Ectodermal cell (in vitro differentiated cells): ENCODE data around the gene MINK1.

Source experiments
- H3K27ac ChIP-seq: 2 replicates; pipeline ENCODE4 v1.7.0; 2013; ENCODE audit warnings: mild to moderate bottlenecking, low read depth, low read length; ENCODE audit not compliant: insufficient read depth, poor library complexity, severe bottlenecking
- H3K27me3 ChIP-seq: 2 replicates; pipeline ENCODE4 v1.7.0; 2013; ENCODE audit warnings: mild to moderate bottlenecking, low read length; ENCODE audit not compliant: insufficient read depth, control insufficient read depth, poor library complexity, severe bottlenecking
- H3K36me3 ChIP-seq: one replicate; pipeline ENCODE4 v1.7.0; 2013; ENCODE audit warnings: low read length; ENCODE audit not compliant: control insufficient read depth, insufficient read depth
- H3K4me1 ChIP-seq: one replicate; pipeline ENCODE4 v1.7.0; 2013; ENCODE audit warnings: low read length; ENCODE audit not compliant: control insufficient read depth, insufficient read depth
- H3K4me3 ChIP-seq: 2 replicates; pipeline ENCODE4 v1.7.0; 2013; ENCODE audit warnings: low read depth, low read length, control low read depth; ENCODE audit not compliant: insufficient read depth
- H3K9me3 ChIP-seq: 2 replicates; pipeline ENCODE4 v1.7.0; 2013; ENCODE audit warnings: mild to moderate bottlenecking, low read length, moderate library complexity; ENCODE audit not compliant: control insufficient read depth
- WGBS, 2 experiments: methylation state at CpG; one replicate each; pipeline ENCODE4 v1.1.7; 2013; ENCODE audit warnings: missing lambda C conversion rate in 2 of 2; 5-methylcytosine and 5-hydroxymethylcytosine counted together

The MINK1 gene

DNA sequence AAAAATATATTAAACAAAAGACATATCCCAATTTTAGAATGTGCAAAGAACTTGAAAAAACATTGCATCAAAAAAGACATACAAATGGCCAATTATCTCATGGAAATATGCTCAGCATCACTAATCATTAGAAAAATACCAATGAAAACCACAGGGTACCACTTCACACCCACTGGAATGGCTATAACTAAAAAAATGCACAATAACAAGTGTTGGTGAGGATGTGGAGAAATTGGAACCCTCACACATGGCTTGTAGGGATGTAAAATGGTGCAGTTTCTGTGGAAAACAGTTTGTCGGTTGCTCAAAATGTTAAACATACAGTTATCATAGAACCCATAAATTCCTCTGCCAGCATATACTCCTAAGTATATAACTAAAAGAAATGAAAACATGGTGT is 38.0 kb upstream of the MINK1 start:
- WGBS, 2 experiments = 100% methylated on average over 1 of the region's 1 CpG
- H3K9me3 ChIP-seq = peaks cover 3% of the 10 kb centered on the region
- H3K4me3 ChIP-seq = no peak overlapping the region

DNA sequence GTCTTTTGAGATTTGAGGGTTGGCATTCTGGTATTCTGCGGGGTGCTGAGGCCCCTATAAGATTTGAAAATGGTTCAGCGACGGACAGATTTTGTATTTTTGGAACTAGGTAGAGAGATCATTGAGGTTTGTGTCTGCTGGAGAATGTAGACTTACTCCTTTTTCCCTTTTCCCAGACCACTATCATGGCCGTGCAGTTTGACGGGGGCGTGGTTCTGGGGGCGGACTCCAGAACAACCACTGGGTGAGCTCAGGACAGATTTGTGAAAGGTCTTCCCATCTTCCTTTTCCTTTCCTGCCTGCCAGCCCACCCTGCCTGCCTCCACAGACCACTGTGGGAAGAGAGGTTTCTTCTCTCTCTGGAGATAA is 36.6 kb upstream of the MINK1 start:
- peaks cover 3% of the 10 kb centered on the region for H3K9me3 ChIP-seq
- H3K4me3 ChIP-seq = peak overlapping the region; percentile 72
- H3K4me1 ChIP-seq = no peaks in the 10 kb centered on the region
- peaks cover 18% of the 10 kb centered on the region for H3K27me3 ChIP-seq
- 1% methylated on average over 7 of the region's 7 CpGs for WGBS, 2 experiments
- peaks cover 16% of the 10 kb centered on the region for H3K36me3 ChIP-seq
- no peak overlapping the region for H3K27ac ChIP-seq

More for the DNA sequence above, 38.0 kb upstream of the MINK1 start:
- peaks cover 32% of the 10 kb centered on the region for H3K27me3 ChIP-seq
- H3K4me1 ChIP-seq = no peaks in the 10 kb centered on the region
- peaks cover 16% of the 10 kb centered on the region for H3K36me3 ChIP-seq
- no peak overlapping the region for H3K27ac ChIP-seq

DNA sequence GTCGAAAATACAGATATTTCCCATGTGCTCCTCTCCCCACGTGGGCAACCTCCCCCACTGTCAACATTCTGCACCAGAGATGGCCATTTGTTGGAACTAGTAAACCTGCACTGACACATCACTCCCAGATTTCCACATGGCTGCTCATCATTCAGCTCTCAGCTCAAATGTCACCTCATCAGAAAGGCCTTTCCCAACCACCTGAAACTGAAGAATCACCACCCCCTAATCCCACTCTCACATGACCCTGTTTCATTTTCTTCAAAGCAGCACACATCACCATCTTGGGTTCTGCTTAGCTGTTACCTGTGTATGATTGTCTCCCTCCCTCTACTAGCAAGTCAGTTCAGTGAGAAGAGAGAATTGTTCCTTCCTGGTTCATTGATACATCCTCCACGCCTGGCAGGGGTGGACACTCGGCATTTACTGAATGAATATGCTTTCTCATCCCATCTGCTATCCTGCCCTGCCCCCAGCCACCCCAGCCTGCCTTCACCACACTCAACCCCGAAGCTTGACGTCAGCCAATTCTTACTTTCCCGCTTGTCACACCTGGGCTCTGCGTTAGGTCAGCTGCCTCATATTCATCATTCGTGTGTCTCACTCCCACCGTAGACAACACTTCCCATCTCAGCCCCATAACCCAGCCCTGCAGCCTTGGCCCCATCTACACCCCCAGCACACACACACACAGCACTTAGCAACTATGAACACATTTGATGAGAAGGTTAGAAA is 32.5 kb upstream of the MINK1 start:
- Histone ChIP-seq H3K4me3 (no peak overlapping the region), H3K4me1 (no peaks in the 10 kb centered on the region), H3K9me3 (no peaks in the 10 kb centered on the region), H3K36me3 (peaks cover 16% of the 10 kb centered on the region), H3K27ac (no peak overlapping the region), H3K27me3 (no peaks in the 10 kb centered on the region)
- 71 to 72% methylated on average over 10 of the region's 10 CpGs for WGBS, 2 experiments

DNA sequence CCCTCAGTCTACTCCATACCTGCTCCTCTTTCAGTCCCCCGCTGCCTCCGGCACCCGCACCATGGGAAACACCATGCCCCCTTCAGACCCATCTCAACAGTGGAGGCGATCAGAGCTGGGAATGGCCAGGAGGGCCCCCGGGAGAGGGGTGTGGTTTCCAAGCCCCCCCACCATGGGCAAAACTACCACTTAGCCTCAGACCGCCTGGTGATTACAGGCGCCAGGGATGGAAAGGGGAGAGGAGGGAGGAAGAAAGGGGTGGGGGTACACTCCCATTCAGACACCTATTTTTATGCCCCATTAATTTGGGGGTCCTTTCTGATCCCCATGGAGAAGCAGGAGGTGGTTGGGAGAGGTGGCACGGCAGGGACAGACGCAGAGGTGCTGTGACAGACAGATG is 30.9 kb upstream of the MINK1 start, which contains the start of gene C17orf114:
TSS of gene C17orf114 (minus strand) at position 101 of the 400 bp plus-strand sequence.
- Histone ChIP-seq H3K9me3 (no peaks in the 10 kb centered on the region), H3K36me3 (peaks cover 16% of the 10 kb centered on the region), H3K27ac (no peak within 1 kb of the TSS), H3K4me1 (no peaks in the 10 kb centered on the region), H3K4me3 (no peak within 1 kb of the TSS), H3K27me3 (no peaks in the 10 kb centered on the region)
- 86 to 87% methylated on average over 7 to 9 of the region's 9 CpGs for WGBS, 2 experiments

DNA sequence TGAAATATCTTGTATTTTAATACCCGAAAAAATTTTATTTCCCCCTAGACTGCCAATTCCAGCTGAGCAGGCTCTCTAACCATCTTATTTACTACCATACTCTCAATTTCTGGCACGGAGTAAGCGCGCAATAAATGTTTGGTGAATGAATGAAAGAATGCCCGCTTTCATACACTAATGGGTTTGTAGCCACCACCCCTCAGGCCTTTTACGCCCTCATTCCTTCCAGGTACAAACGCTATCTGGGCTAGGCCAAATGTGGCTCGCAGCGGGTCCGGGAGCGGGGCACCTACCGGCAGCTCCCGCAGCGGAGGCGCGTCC is 26.7 kb upstream of the MINK1 start:
- Histone ChIP-seq H3K36me3 (no peaks in the 10 kb centered on the region), H3K4me1 (peaks cover 5% of the 10 kb centered on the region), H3K9me3 (no peaks in the 10 kb centered on the region), H3K27me3 (no peaks in the 10 kb centered on the region), H3K4me3 (peak overlapping the region; percentile 71), H3K27ac (no peak overlapping the region)
- WGBS, 2 experiments = 3 to 5% methylated on average over 15 to 16 of the region's 16 CpGs

DNA sequence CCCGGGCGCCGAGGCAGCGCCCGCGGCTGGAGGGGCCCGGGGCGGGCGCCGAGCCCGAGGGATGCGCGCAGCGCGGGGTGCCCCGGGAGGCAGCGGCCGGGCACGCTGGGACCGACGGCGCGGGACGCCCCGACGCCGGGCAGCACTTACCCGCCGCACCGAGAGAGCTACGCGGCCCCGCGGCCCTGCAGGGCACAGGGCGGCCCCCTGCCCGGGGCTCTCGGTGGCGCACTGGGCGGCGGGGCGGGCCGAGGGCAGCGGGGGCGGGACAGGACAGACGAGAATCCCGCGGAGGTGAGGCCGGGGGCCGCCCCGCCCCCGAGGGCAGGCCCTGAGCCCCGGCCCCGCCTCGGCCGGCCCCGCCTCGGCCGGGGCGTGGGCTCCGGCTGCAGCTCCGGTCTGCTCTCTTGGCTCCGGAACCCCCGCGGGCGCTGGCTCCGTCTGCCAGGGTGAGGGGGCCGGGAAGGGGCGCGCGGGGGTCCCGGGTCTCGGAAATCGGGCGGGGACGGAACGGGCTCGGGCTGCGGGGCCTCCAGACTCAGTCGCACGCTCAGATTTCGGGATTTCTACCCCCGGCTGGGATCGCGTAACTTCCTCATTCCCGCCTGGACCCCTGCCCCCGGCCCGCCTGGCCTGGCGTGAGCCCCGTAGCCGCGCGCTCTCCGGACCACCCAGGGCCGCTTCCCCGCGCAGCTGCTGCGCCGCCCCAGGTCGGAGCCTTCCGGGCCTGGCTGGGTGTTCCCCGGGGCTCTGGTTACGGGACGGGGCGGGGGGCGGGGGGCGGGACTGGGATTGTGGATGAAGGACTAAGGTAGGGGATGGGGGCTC is 26.1 kb upstream of the MINK1 start, which contains the start of gene PLD2:
TSS of gene PLD2 (plus strand) at position 376 of the 828 bp plus-strand sequence. CDS start 621 bp downstream, outside the sequence.
- WGBS, 2 experiments = 0% methylated on average over 106 of the region's 106 CpGs
- Histone ChIP-seq H3K4me1 (peaks cover 5% of the 10 kb centered on the region), H3K9me3 (no peaks in the 10 kb centered on the region), H3K4me3 (peak within 1 kb of the TSS; percentile 71), H3K27ac (no peak within 1 kb of the TSS), H3K36me3 (no peaks in the 10 kb centered on the region), H3K27me3 (no peaks in the 10 kb centered on the region)

DNA sequence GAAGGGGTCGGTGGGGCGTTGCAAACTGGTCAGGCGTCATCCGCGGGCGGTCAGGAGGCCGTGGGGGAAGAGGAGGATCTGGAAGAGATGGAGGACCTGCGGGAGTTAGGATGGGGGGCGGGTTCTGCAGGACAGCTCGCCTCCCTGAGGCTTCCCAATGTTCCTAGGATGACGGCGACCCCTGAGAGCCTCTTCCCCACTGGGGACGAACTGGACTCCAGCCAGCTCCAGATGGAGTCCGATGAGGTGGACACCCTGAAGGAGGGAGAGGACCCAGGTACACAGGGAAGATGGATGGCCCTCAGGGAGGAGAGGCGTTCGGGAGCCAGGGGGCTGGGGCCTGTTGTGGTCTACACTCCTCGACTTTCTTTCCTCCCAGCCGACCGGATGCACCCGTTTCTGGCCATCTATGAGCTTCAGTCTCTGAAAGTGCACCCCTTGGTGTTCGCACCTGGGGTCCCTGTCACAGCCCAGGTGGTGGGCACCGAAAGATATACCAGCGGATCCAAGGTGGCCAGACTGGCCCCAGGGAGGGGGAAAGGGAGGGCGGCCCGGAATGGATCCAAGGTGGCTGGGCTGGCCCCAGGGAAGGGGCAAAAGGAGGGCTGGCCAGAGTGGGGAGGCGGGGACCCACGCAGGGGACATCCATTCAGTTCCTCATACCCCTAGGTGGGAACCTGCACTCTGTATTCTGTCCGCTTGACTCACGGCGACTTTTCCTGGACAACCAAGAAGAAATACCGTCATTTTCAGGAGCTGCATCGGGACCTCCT is 25.3 kb upstream of the MINK1 start:
- H3K27me3 ChIP-seq = no peaks in the 10 kb centered on the region
- 44 to 46% methylated on average over 32 of the region's 32 CpGs for WGBS, 2 experiments
- H3K27ac ChIP-seq = no peak overlapping the region
- H3K4me1 ChIP-seq = peaks cover 5% of the 10 kb centered on the region
- H3K4me3 ChIP-seq = peak overlapping the region; percentile 71
- no peaks in the 10 kb centered on the region for H3K9me3 ChIP-seq
- no peaks in the 10 kb centered on the region for H3K36me3 ChIP-seq

DNA sequence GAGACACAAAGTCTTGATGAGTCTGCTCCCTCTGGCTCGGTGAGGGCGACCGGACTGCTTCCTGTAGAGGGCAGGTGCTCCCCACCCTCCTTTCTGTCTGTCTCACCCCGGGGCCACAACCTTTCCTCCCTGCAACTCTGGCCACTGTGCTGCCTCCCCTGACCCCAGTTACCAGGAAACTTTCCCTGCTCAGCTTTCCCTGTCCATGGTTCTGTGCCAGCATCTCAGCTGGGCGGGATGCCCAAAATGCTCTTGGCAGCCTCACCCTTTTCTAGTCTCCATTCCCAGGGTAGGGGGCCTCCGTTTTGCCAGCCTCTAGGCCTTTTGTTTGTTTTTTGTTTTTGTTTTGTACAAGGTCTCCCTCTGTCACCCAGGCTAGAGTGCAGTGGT is 24.8 kb upstream of the MINK1 start:
- Histone ChIP-seq H3K4me1 (peaks cover 5% of the 10 kb centered on the region), H3K36me3 (no peaks in the 10 kb centered on the region), H3K9me3 (no peaks in the 10 kb centered on the region), H3K27me3 (no peaks in the 10 kb centered on the region), H3K4me3 (no peak overlapping the region), H3K27ac (no peak overlapping the region)
- WGBS, 2 experiments = 89 to 91% methylated on average over 6 of the region's 6 CpGs

DNA sequence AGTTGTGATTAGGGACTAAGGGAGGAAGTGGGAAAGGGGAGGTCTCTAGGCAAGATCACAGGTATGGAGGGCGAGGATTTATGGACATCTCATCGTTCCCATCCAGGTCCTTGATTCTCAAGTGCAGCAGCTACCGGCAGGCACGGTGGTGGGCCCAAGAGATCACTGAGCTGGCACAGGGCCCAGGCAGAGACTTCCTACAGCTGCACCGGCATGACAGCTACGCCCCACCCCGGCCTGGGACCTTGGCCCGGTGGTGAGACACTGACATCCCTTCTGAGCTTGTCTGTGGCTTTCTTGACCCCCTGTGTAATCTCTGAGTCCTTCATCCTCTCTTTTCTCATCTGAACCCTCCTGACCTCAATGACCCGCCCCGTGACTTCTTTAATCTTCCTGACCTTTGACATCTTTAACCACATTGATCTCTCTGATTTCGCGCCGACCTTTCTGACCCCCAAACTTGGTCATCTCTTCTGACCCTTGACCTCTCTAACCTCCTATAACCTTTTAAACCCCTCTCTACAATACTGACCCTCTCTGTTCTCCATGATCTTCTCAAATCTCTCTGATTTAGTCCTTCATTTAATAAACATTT is 22.3 kb upstream of the MINK1 start:
- Histone ChIP-seq H3K9me3 (no peaks in the 10 kb centered on the region), H3K27me3 (no peaks in the 10 kb centered on the region), H3K27ac (no peak overlapping the region), H3K4me3 (no peak overlapping the region), H3K4me1 (peaks cover 5% of the 10 kb centered on the region), H3K36me3 (no peaks in the 10 kb centered on the region)
- 90 to 93% methylated on average over 13 of the region's 13 CpGs for WGBS, 2 experiments
